Fibroblast of lung (primary cell): Measurements from ENCODE around the gene FGFBP1. TPM values are rescaled to one million over a fixed set of nuclear protein-coding genes. Genes with fewer than 3 reads are reported as not detected.

ENCODE experiments used
- DNase-seq, 2 donors: peaks; one replicate each; pipeline versions ENCODE4 v3.0.0 to v3.0.0-alpha.2; 2010; ENCODE audit warnings: low read depth in 2 of 2
- H2AFZ ChIP-seq: 2 replicates; pipeline ENCODE4 v1.5.1; 2012; ENCODE audit warnings: low read length, control low read depth, inconsistent platforms
- H3K27ac ChIP-seq: 2 replicates; pipeline ENCODE4 v1.5.1; 2011; ENCODE audit warnings: low read length, control low read depth; ENCODE audit not compliant: insufficient read depth
- H3K27me3 ChIP-seq: 2 replicates; pipeline ENCODE4 v1.5.1; 2011; ENCODE audit warnings: mild to moderate bottlenecking, low read length; ENCODE audit not compliant: control insufficient read depth, insufficient read depth
- H3K36me3 ChIP-seq: 2 replicates; pipeline ENCODE4 v1.5.1; 2011; ENCODE audit warnings: low read length; ENCODE audit not compliant: control insufficient read depth, insufficient read depth
- H3K4me1 ChIP-seq: 2 replicates; pipeline ENCODE4 v1.5.1; 2011; ENCODE audit warnings: low read length; ENCODE audit not compliant: control insufficient read depth, insufficient read depth; ENCODE audit errors: extremely low read depth
- H3K4me2 ChIP-seq: 2 replicates; pipeline ENCODE4 v1.5.1; 2011; ENCODE audit warnings: low read length, control low read depth; ENCODE audit not compliant: insufficient read depth; ENCODE audit errors: extremely low read depth
- H3K4me3 ChIP-seq, 4 experiments: fragments of 200-600 bp in 1 of 4; sonication (generic) in 1 of 4; replicated peaks in 1 of 4; 2 replicates each; pipeline ENCODE4 v1.5.1; 2011 to 2016; ENCODE audit warnings: low read length in 4 of 4, low read depth in 3 of 4, mild to moderate bottlenecking in 3 of 4, control low read depth in 2 of 4, inconsistent platforms in 1 of 4, mixed read lengths in 1 of 4; ENCODE audit not compliant: insufficient read depth in 1 of 4; ENCODE audit errors: control extremely low read depth in 1 of 4
- H3K79me2 ChIP-seq: 2 replicates; pipeline ENCODE4 v1.5.1; 2012; ENCODE audit warnings: mild to moderate bottlenecking, low read length, inconsistent platforms; ENCODE audit not compliant: control insufficient read depth, insufficient read depth
- H3K9ac ChIP-seq: 2 replicates; pipeline ENCODE4 v1.5.1; 2011; ENCODE audit warnings: mild to moderate bottlenecking, low read length, control low read depth; ENCODE audit not compliant: insufficient read depth
- H3K9me3 ChIP-seq: 2 replicates; pipeline ENCODE4 v1.5.1; 2012; ENCODE audit warnings: low read depth, low read length; ENCODE audit not compliant: control insufficient read depth, insufficient read depth
- H4K20me1 ChIP-seq: 2 replicates; pipeline ENCODE4 v1.5.1; 2011; ENCODE audit warnings: low read length; ENCODE audit not compliant: control insufficient read depth, insufficient read depth; ENCODE audit errors: extremely low read depth
- CTCF ChIP-seq, 2 donors: IDR thresholded peaks in 1 of 2; conservative IDR thresholded peaks in 1 of 2; 1 replicate in 1 of 2; 2 replicates in 1 of 2; pipeline ENCODE4 v1.5.1; 2011 to 2012; ENCODE audit warnings: low read length in 2 of 2, control low read depth in 1 of 2, inconsistent platforms in 1 of 2, low read depth in 1 of 2, mild to moderate bottlenecking in 1 of 2
- EZH2 ChIP-seq: IDR thresholded peaks from 2 replicates; pipeline ENCODE4 v1.5.1; 2012; ENCODE audit warnings: low read length, control low read depth, mild to moderate bottlenecking; ENCODE audit errors: missing control alignments
- polyA plus RNA-seq, 2 donors: library from polyadenylated mRNA; depleted of rRNA in 1 of 2; stranded (reverse) in 1 of 2; unstranded in 1 of 2; fragments of >200 nt; gene quantifications; 2 replicates each; pipeline ENCODE4 v1.2.1, GENCODE V29; 2011 to 2012; ENCODE audit warnings: missing spikeins in 1 of 2
- total RNA-seq: library from RNA; depleted of rRNA; stranded (reverse); fragments of >200 nt; gene quantifications from 2 replicates; pipeline ENCODE4 v1.2.1, GENCODE V29; 2014

Gene FGFBP1
- total and polyA plus RNA-seq, 2 donors (not counting 1 experiment from before 2014, with no cell fraction given), result not detected

- Histone ChIP-seq H2AFZ (no peak overlapping the region), H3K79me2 (no peaks in the 10 kb centered on the region), H3K9me3 (no peaks in the 10 kb centered on the region), H3K4me2 (peak overlapping the region; percentile 63), H3K4me3 (no peak overlapping the region), H4K20me1 (no peaks in the 10 kb centered on the region), H3K4me1 (peaks cover 16% of the 10 kb centered on the region), H3K27ac (peak overlapping the region; percentile 70), H3K27me3 (no peaks in the 10 kb centered on the region), H3K36me3 (no peaks in the 10 kb centered on the region), H3K9ac (no peak overlapping the region)
- TF ChIP-seq EZH2 (no peak), CTCF (conservative IDR thresholded peaks at IDR 0.05 in 1 of 2, IDR thresholded peaks at IDR 0.05 in 1 of 2; ENCODE audit: low read depth in 1 of 2, low read length in 2 of 2) (no peak)
- no peak for DNase-seq
Observed at GRCh38 chr4:15921592-15921932, 17.0 kb downstream of the FGFBP1 start.

GRCh38 chr4:15920723-15921591 lies 17.6 kb downstream of the FGFBP1 start:
- TF ChIP-seq CTCF (conservative IDR thresholded peaks at IDR 0.05 in 1 of 2, IDR thresholded peaks at IDR 0.05 in 1 of 2; ENCODE audit: low read depth in 1 of 2, low read length in 2 of 2) (no peak), EZH2 (no peak)
- Histone ChIP-seq H3K27ac (peak overlapping the region; percentile 70), H3K27me3 (no peaks in the 10 kb centered on the region), H3K36me3 (no peaks in the 10 kb centered on the region), H3K4me1 (peaks cover 16% of the 10 kb centered on the region), H3K9me3 (no peaks in the 10 kb centered on the region), H2AFZ (no peak overlapping the region), H4K20me1 (no peaks in the 10 kb centered on the region), H3K9ac (no peak overlapping the region), H3K79me2 (no peaks in the 10 kb centered on the region), H3K4me3 (no peak overlapping the region), H3K4me2 (peak overlapping the region; percentile 79)
- DNase-seq, result peak; percentile 96 to 99

DNA sequence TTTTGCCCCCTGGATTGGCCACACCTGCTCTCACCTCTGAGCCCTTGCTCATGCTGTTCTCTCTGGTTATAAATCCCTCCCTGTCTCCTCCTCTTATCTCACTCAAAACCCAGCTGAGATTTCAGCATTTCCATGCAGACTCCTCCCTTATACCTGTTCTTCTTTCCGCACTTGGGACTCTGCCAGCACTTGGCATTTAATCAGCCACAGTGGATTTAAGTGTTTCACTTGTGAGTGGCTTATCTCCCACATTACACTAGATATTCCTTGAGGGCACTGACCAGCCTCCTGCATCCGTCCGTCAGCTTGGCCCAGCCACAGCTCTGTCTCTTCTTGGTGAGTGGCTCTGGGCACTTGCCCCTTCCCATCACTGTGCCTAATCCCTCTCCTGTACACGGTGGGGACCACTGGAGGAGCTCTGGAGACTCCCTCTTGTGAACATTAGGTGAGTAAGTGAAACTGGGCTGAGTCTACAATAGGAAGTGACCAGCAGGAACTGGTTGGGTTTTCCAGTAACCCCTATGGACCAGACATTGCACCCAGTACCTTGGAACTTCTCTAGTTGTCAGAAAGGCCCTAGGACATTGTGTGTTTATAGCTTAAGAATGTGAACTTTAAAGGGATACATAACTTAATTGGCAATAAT lies 19.9 kb downstream of the FGFBP1 start:
- Histone ChIP-seq H3K4me1 (peaks cover 16% of the 10 kb centered on the region), H3K27me3 (no peaks in the 10 kb centered on the region), H3K9ac (no peak overlapping the region), H3K36me3 (no peaks in the 10 kb centered on the region), H2AFZ (no peak overlapping the region), H3K79me2 (no peaks in the 10 kb centered on the region), H3K4me2 (no peak overlapping the region), H3K9me3 (no peaks in the 10 kb centered on the region), H3K27ac (no peak overlapping the region), H3K4me3 (no peak overlapping the region), H4K20me1 (no peaks in the 10 kb centered on the region)
- DNase-seq, result no peak
- TF ChIP-seq EZH2 (no peak), CTCF (conservative IDR thresholded peaks at IDR 0.05 in 1 of 2, IDR thresholded peaks at IDR 0.05 in 1 of 2; ENCODE audit: low read depth in 1 of 2, low read length in 2 of 2) (no peak)
